ENCODE data around the gene OGFOD2.

The OGFOD2 gene

GRCh38 chr12:122995503-122996187 lies 20.6 kb downstream of the OGFOD2 start:
- no peaks in the 10 kb centered on the region for H3K4me1 ChIP-seq (ENCODE audit: control insufficient read depth, insufficient read depth, low read length)
- H3K4me3 ChIP-seq (ENCODE audit: insufficient read depth, low read depth, low read length) = no peak overlapping the region
- H3K27ac ChIP-seq (ENCODE audit: insufficient read depth, low read depth, low read length, poor library complexity, severe bottlenecking) = no peak overlapping the region
- H3K9me3 ChIP-seq (ENCODE audit: control insufficient read depth, low read length) = no peaks in the 10 kb centered on the region
- H3K36me3 ChIP-seq (ENCODE audit: control insufficient read depth, insufficient read depth, low read length) = no peaks in the 10 kb centered on the region
- WGBS, 2 experiments = 93% methylated on average over 20 of the region's 20 CpGs
- no peaks in the 10 kb centered on the region for H3K27me3 ChIP-seq (ENCODE audit: control insufficient read depth, insufficient read depth, low read length, poor library complexity, severe bottlenecking)

- no peaks in the 10 kb centered on the region for H3K27me3 ChIP-seq (ENCODE audit: control insufficient read depth, insufficient read depth, low read length, poor library complexity, severe bottlenecking)
- WGBS, 2 experiments = 93 to 94% methylated on average over 7 of the region's 7 CpGs
These were observed 21.2 kb downstream of the OGFOD2 start for GRCh38 chr12:122996188-122996601.

GRCh38 chr12:122996621-122997342 lies 21.7 kb downstream of the OGFOD2 start:
- no peaks in the 10 kb centered on the region for H3K27me3 ChIP-seq (ENCODE audit: control insufficient read depth, insufficient read depth, low read length, poor library complexity, severe bottlenecking)
- WGBS, 2 experiments = 94 to 95% methylated on average over 16 of the region's 16 CpGs
- H3K4me3 ChIP-seq (ENCODE audit: insufficient read depth, low read depth, low read length) = no peak overlapping the region
- H3K9me3 ChIP-seq (ENCODE audit: control insufficient read depth, low read length) = no peaks in the 10 kb centered on the region
- no peaks in the 10 kb centered on the region for H3K36me3 ChIP-seq (ENCODE audit: control insufficient read depth, insufficient read depth, low read length)
- H3K4me1 ChIP-seq (ENCODE audit: control insufficient read depth, insufficient read depth, low read length) = no peaks in the 10 kb centered on the region
- no peak overlapping the region for H3K27ac ChIP-seq (ENCODE audit: insufficient read depth, low read depth, low read length, poor library complexity, severe bottlenecking)

More at GRCh38 chr12:122996188-122996601, 21.2 kb downstream of the OGFOD2 start:
- Histone ChIP-seq H3K36me3 (ENCODE audit: control insufficient read depth, insufficient read depth, low read length) (no peaks in the 10 kb centered on the region), H3K9me3 (ENCODE audit: control insufficient read depth, low read length) (no peaks in the 10 kb centered on the region), H3K4me1 (ENCODE audit: control insufficient read depth, insufficient read depth, low read length) (no peaks in the 10 kb centered on the region), H3K27ac (ENCODE audit: insufficient read depth, low read depth, low read length, poor library complexity, severe bottlenecking) (no peak overlapping the region), H3K4me3 (ENCODE audit: insufficient read depth, low read depth, low read length) (no peak overlapping the region)

- H3K27me3 ChIP-seq (ENCODE audit: control insufficient read depth, insufficient read depth, low read length, poor library complexity, severe bottlenecking) = no peaks in the 10 kb centered on the region
- no peak overlapping the region for H3K4me3 ChIP-seq (ENCODE audit: insufficient read depth, low read depth, low read length)
- H3K9me3 ChIP-seq (ENCODE audit: control insufficient read depth, low read length) = no peaks in the 10 kb centered on the region
- no peaks in the 10 kb centered on the region for H3K4me1 ChIP-seq (ENCODE audit: control insufficient read depth, insufficient read depth, low read length)
- H3K36me3 ChIP-seq (ENCODE audit: control insufficient read depth, insufficient read depth, low read length) = no peaks in the 10 kb centered on the region
- no peak overlapping the region for H3K27ac ChIP-seq (ENCODE audit: insufficient read depth, low read depth, low read length, poor library complexity, severe bottlenecking)
- 94 to 96% methylated on average over 25 of the region's 25 CpGs for WGBS, 2 experiments
These were observed 22.6 kb downstream of the OGFOD2 start for GRCh38 chr12:122997343-122998250.

GRCh38 chr12:122998316-122998715 lies 23.3 kb downstream of the OGFOD2 start:
- H3K4me1 ChIP-seq (ENCODE audit: control insufficient read depth, insufficient read depth, low read length) = no peaks in the 10 kb centered on the region
- H3K9me3 ChIP-seq (ENCODE audit: control insufficient read depth, low read length) = no peaks in the 10 kb centered on the region
- no peaks in the 10 kb centered on the region for H3K27me3 ChIP-seq (ENCODE audit: control insufficient read depth, insufficient read depth, low read length, poor library complexity, severe bottlenecking)
- no peak overlapping the region for H3K27ac ChIP-seq (ENCODE audit: insufficient read depth, low read depth, low read length, poor library complexity, severe bottlenecking)
- H3K4me3 ChIP-seq (ENCODE audit: insufficient read depth, low read depth, low read length) = no peak overlapping the region
- H3K36me3 ChIP-seq (ENCODE audit: control insufficient read depth, insufficient read depth, low read length) = no peaks in the 10 kb centered on the region
- WGBS, 2 experiments = 90 to 92% methylated on average over 4 of the region's 4 CpGs

GRCh38 chr12:122999196-122999946 lies 24.3 kb downstream of the OGFOD2 start:
- no peaks in the 10 kb centered on the region for H3K36me3 ChIP-seq (ENCODE audit: control insufficient read depth, insufficient read depth, low read length)
- H3K9me3 ChIP-seq (ENCODE audit: control insufficient read depth, low read length) = no peaks in the 10 kb centered on the region
- no peak overlapping the region for H3K4me3 ChIP-seq (ENCODE audit: insufficient read depth, low read depth, low read length)
- no peaks in the 10 kb centered on the region for H3K27me3 ChIP-seq (ENCODE audit: control insufficient read depth, insufficient read depth, low read length, poor library complexity, severe bottlenecking)
- no peaks in the 10 kb centered on the region for H3K4me1 ChIP-seq (ENCODE audit: control insufficient read depth, insufficient read depth, low read length)
- H3K27ac ChIP-seq (ENCODE audit: insufficient read depth, low read depth, low read length, poor library complexity, severe bottlenecking) = no peak overlapping the region
- WGBS, 2 experiments = 90 to 95% methylated on average over 7 to 8 of the region's 8 CpGs

GRCh38 chr12:122999986-123000420 lies 25.0 kb downstream of the OGFOD2 start:
- 90 to 92% methylated on average over 20 of the region's 20 CpGs for WGBS, 2 experiments
- Histone ChIP-seq H3K27ac (ENCODE audit: insufficient read depth, low read depth, low read length, poor library complexity, severe bottlenecking) (no peak overlapping the region), H3K4me1 (ENCODE audit: control insufficient read depth, insufficient read depth, low read length) (no peaks in the 10 kb centered on the region), H3K9me3 (ENCODE audit: control insufficient read depth, low read length) (no peaks in the 10 kb centered on the region), H3K4me3 (ENCODE audit: insufficient read depth, low read depth, low read length) (no peak overlapping the region), H3K36me3 (ENCODE audit: control insufficient read depth, insufficient read depth, low read length) (no peaks in the 10 kb centered on the region), H3K27me3 (ENCODE audit: control insufficient read depth, insufficient read depth, low read length, poor library complexity, severe bottlenecking) (no peaks in the 10 kb centered on the region)

- WGBS, 2 experiments = 93 to 94% methylated on average over 10 of the region's 10 CpGs
- H3K27me3 ChIP-seq (ENCODE audit: control insufficient read depth, insufficient read depth, low read length, poor library complexity, severe bottlenecking) = no peaks in the 10 kb centered on the region
- H3K9me3 ChIP-seq (ENCODE audit: control insufficient read depth, low read length) = no peaks in the 10 kb centered on the region
- no peak overlapping the region for H3K4me3 ChIP-seq (ENCODE audit: insufficient read depth, low read depth, low read length)
- no peak overlapping the region for H3K27ac ChIP-seq (ENCODE audit: insufficient read depth, low read depth, low read length, poor library complexity, severe bottlenecking)
- no peaks in the 10 kb centered on the region for H3K36me3 ChIP-seq (ENCODE audit: control insufficient read depth, insufficient read depth, low read length)
- no peaks in the 10 kb centered on the region for H3K4me1 ChIP-seq (ENCODE audit: control insufficient read depth, insufficient read depth, low read length)
These were observed 25.5 kb downstream of the OGFOD2 start for GRCh38 chr12:123000578-123000977.

GRCh38 chr12:123001464-123001863 lies 26.4 kb downstream of the OGFOD2 start:
- H3K36me3 ChIP-seq (ENCODE audit: control insufficient read depth, insufficient read depth, low read length) = no peaks in the 10 kb centered on the region
- 92 to 95% methylated on average over 3 of the region's 3 CpGs for WGBS, 2 experiments
- H3K27me3 ChIP-seq (ENCODE audit: control insufficient read depth, insufficient read depth, low read length, poor library complexity, severe bottlenecking) = no peaks in the 10 kb centered on the region
- H3K27ac ChIP-seq (ENCODE audit: insufficient read depth, low read depth, low read length, poor library complexity, severe bottlenecking) = no peak overlapping the region
- H3K4me1 ChIP-seq (ENCODE audit: control insufficient read depth, insufficient read depth, low read length) = no peaks in the 10 kb centered on the region
- H3K4me3 ChIP-seq (ENCODE audit: insufficient read depth, low read depth, low read length) = no peak overlapping the region
- no peaks in the 10 kb centered on the region for H3K9me3 ChIP-seq (ENCODE audit: control insufficient read depth, low read length)
